Skin epidermis (tissue), 12 donors: ENCODE data around the gene PRND.
"Not testable (repeated sequence)": the region's sequence is repeated elsewhere in the genome, so short reads cannot be mapped to it uniquely, and the experiment has no call there.

ENCODE experiments used
- H3K27ac ChIP-seq, 21 experiments: fragments of 200-600 bp; sonication (generic) in 11 of 21; one replicate each; pipeline ENCODE4 v1.5.0; 2020; ENCODE audit warnings: mild to moderate bottlenecking in 3 of 21, inconsistent platforms in 2 of 21, moderate library complexity in 2 of 21
- H3K4me3 ChIP-seq, 7 experiments: fragments of 200-600 bp; sonication (generic) in 2 of 7; one replicate each; pipeline ENCODE4 v1.5.0; 2020; ENCODE audit warnings: inconsistent platforms in 2 of 7, mild to moderate bottlenecking in 2 of 7, moderate library complexity in 1 of 7

Gene PRND

DNA sequence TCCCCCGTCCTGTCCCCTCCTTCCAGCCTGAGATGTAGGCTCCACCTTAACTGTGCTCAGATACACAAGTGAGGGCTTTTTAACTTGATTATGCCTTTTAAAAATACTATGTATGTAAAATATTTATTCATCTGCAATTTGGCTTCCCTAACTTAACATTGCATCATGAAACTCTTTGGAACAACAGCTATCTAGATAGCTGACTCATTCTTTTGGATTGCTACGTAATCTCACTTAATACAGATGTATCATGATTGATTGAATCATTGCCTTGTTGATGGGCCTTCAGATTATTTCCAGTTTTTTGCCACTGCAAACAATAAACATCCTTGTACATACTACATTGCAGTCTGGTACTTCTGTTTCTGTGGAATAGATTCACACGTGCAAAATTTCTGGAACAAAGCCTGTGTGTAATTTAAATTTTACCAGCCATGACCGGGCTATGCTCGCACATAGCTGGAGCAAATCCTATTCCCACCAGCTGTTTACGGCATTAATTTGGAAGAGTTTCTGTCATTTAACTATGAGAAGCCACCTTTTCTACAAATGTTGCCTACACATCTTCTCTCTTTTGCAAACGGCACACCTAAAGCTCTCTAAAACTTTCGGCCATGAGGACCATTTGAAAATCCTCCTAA lies 6.5 kb downstream of the PRND start:
- Histone ChIP-seq H3K27ac (no peak overlapping the region), H3K4me3 (no peak overlapping the region)

DNA sequence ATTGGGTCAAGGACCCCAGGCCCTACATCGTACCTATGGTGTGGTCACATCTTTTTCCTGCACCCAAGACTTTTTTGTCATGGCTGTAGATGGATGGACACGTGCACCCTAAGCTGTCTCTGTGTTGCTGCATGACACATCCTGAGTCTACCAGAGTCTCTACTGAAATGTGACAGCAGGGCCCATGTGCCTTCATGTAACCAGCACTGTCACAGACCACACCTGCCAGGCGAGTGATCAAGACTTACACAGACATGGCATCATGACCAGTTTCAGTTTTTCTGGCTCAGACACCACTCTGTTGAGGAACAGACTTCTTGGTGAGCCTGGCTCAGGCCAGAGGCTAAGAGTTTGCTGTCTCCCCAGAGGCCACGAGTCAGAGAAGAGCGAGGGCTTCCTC lies 7.6 kb downstream of the PRND start:
- Histone ChIP-seq H3K4me3 (no peak overlapping the region), H3K27ac (no peak overlapping the region)

DNA sequence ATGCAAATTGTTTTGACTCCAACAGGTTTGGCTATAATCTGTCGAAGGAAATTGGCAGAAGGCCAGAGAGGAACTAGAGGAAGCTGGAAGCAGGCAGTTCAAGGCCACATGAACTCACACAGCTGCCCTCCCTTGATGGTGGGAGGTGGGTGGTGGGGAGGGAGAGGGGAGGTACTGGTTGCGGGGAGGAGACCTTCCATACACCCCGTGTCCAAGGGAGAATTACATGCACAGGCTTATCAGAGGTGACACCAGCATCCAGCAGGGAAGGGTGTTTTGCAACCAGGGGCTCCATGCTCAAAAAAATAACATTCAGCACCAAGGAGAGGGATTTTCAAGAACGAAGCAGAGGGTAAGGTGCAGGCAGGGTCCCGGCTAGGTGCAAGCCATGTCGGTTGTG lies 9.1 kb downstream of the PRND start:
- Histone ChIP-seq H3K4me3 (no peak overlapping the region), H3K27ac (peak overlapping the region in 1 of 21 experiments; percentile 11)

DNA sequence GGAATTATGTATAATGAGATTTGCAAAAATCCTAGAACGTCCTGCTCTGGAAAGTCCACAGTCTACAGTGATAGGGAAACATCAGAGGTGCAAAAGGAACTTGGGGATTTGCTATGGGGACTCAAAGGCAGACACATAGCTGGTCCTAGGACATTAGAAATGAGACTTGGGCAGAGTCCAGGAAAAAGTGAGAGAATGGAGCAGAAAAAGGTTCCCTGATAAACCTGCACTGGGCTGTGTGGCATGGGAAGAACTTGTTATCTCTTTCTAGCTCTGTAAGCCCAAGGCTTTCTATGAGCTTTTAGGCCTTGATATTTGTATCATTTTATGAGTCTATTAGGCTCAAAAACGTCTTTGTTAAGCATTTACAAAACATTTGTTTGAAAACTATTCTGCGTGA lies 15.2 kb downstream of the PRND start:
- Histone ChIP-seq H3K27ac (no peak overlapping the region), H3K4me3 (no peak overlapping the region)

DNA sequence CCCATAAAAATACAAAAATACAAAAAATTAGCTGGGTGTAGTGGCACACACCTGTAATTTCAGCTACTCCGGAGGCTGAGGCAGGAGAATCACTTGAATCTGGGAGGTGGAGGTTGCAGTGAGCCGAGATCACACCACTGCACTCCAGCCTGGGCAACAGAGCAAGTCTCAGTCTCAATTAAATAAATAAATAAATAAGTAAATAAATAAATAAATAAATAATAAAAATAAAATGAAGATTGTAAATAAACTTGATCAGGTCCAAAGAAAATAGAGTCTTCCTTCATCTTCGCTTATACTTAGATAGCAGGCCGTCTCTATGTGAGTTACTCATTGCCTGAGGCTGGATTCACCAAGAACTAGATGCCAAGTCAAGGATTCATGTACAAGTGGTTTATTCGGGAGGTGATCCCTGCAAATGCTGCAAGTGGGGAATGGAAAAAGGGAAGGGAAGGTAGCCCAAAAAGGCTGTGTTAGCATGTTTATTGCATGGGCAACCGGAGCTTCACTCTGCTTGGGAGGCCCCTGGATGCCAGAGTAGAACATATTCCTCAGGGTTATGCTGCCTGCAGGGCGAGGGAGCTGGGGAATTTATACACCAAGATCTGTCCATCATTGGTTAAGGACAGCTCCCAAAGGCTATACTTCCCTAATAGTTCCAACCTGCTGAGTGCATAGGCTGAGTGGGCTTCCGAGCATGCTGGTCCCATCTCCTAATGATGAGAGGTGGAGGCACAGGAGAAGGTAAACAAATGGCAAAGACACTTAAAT lies 16.3 kb downstream of the PRND start:
- H3K4me3 ChIP-seq: no peak overlapping the region

DNA sequence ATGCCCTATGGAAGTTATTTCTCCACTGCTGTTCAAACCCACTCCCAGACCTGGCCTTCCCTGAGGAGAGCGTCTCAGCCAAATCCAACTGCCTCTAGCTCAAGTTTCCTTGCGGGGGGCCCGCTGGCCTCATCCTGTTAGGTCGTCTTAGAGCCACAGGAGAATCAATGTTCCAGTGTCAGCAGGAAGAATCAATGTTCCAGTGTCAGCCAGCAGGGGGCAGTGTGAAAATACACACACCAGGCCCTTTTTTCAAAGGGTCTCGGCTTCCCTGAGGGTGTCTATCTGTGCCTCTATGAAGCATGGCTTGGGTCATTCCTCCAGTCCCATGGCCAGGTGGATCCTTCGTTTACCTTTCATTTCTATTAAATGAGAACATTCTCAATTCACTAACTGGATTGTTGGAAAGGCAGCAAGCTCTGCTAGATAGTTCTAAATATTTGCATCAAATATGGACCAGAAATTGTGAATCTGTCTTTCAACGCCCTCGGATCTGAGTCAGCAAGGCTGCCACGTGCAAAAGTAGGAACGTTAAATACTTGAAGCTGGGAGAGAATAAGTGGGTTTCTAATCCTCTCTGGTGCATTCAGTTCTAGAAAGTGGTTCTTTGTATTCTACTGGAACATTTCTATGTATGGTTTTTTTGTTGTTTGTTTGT lies 19.2 kb downstream of the PRND start:
- Histone ChIP-seq H3K27ac (no peak overlapping the region), H3K4me3 (no peak overlapping the region)

More for the DNA sequence above, 16.3 kb downstream of the PRND start:
- no peak overlapping the region for H3K27ac ChIP-seq

DNA sequence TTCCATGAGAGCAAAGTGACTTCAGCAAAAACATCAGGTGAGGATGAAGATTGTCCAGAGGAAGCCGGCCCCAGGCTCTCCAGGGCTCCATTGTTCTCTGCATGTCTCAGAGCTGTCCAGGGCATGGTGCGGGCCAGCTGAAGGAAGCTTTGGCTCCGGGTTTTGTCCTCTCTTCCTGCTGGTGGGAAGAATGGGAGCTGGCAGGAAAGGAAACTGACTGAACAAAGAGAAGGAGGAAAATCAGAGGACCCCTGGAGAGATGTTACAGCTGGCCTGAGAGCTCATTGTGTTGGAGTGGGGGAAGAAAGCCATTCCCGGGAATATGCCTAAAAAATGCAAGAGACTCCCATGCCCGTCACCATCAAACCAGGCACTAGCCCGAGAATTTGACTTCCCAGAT lies 27.1 kb downstream of the PRND start:
- H3K27ac ChIP-seq: no peak overlapping the region
- H3K4me3 ChIP-seq: no peak overlapping the region

DNA sequence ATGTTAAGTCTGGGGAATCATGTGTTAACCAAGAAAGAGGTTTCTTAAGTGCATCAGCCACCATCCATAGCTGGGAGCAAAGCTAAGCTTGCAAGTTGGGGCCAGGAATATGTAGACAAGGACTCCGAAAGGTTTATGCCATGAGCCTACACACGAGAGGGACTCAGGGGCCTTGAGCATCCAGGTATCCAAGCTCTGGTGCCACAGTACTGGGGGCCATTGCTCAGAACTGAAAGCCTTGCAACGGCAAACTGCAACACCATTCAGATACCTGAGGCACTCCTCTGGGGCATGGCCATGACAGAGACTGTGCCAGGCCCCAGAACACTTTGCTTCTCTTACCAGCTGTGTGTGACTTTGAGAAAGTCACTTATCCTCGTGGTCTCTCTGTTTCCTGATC lies 27.6 kb downstream of the PRND start:
- no peak overlapping the region for H3K4me3 ChIP-seq
- H3K27ac ChIP-seq: no peak overlapping the region

DNA sequence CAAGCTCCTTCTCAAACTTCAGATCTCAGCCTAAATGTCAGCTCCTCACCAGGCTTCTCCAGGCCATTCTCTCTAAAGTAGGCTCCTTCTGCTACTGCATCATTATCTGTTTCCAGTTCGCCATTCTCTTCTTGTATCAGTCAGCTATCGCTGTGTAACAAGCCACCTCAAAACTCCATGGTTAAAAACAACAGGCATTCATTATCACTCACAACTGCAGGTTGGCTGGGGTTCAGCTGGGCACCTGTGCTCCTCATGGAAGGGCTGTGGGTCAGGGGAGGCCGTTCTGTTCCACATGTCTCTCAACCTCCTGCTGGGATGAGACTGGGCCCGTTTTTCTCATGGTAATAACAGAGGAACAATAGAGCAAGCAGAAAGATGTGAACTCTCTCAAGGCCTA lies 28.7 kb downstream of the PRND start:
- H3K4me3 ChIP-seq: no peak overlapping the region
- no peak overlapping the region for H3K27ac ChIP-seq

DNA sequence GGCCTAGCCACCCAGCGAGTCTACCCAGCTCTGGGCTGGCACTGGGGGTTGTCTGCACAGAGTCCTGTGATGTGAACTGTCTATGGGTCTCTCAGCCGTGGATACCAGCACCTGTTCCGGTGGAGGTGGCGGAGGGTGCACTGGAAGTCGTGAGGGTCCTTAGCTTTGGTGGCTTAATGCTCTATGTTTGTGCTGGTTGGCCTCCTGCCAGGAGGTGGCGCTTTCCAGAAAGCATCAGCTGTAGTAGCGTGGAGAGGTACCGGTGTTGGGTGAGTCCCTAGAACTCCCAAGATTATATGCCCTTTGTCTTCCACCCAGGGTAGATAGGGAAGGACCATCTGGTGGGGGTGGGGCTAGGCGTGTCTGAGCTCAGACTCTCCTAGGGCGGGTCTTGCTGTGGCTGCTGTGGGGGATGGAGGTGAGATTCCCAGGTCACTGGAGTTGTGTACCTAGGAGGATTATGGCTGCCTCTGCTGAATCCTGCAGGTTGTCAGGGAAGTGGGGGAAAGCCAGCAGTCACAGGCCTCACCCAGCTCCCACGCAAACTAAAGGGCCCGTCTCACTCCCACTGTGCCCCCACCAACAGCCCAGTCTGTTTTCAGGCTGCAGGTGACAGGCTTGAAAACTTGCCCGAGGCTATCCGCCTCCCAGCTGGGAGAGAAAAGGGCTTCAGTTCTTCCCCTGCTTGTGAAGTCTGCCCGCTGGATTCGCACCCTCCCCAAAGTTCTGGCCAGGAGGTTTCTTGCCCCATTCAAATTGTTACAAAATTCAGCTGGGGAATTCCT lies 37.6 kb downstream of the PRND start:
- H3K4me3 ChIP-seq, H3K27ac ChIP-seq: not testable (repeated sequence)

DNA sequence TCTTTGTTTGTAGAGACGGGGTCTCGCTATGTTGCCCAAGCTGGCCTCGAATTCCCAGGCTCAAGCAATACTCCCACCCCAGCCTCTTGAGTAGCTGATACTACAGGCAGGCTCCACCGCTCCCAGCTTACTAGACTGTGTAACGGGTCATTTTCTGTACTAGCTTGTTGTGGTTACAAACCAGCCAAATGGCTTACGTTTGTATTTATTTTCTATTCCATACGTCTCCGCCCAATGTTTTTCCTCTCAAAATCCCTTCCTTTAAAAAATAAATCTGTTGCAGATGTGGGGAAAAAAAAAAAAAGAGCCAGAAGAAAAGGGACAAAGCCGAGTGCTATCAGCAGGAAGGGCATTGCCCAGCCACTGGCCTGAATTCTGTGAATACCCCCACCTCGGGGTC lies 41.6 kb downstream of the PRND start:
- Histone ChIP-seq H3K4me3 (no peak overlapping the region), H3K27ac (no peak overlapping the region)

DNA sequence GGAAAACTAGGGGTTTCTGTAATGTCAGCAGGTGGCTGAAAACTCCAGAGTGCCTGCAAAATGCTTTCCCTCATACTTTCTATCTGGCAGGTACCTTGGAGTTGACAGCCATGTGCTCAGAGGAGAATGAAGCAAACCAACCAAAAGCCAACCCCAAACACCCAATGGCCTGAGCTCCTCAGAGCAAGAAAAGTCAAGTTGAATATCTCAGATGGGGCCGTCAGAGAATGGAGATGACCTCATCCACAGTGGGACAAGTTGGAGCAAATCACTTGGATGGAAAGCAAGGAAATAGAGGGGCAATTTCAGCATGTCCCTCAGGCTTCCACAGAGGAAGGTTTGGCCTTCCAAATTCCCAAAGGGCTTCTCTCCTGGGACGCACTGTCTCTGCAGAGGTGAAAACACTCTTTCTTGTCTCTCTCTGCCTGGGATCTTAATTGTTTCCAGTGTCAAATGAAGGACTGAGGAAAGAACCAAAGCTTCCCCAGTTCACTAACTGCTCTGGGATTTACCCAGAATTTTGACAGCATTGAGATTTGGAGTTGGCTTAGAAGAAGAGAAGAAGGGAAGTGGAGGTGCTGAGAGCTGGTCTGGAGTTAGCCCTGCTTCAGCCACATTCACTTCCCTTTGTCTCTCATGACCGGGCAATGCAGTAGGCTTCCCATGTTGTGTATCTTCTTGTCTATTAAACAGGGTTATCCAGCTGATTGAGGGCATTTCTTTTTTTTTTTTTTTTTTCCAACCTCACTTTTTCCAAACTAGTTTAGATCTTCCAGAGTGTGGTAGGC lies 42.2 kb downstream of the PRND start:
- Histone ChIP-seq H3K4me3 (no peak overlapping the region), H3K27ac (no peak overlapping the region)

DNA sequence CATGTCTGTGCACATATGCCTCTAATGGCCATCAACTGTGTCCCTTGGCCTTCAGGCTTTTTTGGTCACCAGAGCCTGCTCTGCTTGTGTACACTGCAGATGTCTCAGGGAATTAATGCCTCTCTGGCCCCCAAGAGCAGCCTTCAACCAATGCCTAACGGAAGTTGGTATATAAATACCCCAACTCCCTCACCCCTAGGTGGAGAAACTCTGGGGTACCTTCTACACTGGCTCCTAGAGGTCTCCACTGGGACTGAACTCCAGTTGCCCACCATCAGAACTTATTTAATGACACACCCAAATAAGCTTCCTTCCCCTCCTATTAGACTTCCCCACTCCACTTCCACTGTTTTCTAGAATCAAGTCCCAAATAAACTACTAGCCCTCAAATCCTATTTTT lies 43.1 kb downstream of the PRND start:
- Histone ChIP-seq H3K4me3 (no peak overlapping the region), H3K27ac (no peak overlapping the region)

DNA sequence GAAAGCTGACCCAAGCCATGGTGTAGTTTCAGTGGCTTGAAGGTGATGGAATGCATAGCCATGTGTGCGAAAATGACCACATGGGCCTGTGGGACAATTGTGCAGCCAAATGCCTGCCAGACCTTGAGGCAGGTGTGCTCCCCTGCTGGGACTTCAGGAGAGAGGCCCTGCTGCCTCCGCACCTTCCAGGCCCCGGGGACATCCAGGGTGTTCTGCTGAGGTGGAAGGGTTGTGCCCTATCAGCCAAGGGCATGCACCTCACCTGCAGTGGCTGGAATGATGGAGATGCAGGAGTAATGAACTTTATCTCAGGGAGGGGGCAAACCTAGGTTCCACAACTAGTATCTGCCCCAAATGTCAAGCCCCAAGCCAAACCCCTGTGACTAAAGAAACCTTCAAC lies 44.0 kb downstream of the PRND start:
- Histone ChIP-seq H3K4me3 (no peak overlapping the region), H3K27ac (no peak overlapping the region)

DNA sequence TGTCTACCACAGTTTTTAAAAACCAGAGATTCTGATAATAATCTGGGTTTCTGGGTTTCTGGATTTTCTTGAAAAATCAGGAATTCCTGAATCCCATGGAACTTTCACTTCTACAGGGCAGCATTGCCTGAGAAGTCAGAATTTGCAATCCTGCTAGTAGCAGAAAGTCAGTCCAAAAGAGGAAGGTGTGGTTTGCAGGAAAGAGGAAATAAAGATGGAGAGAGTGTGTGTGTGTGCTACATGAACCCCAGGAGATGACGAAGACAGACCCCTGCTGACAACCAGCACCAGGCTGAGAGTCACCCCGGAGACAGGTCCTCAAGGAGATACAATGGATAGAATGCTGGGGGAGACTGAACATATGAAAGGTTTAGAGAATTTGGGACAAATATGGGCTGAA lies 44.9 kb downstream of the PRND start:
- H3K27ac ChIP-seq: peak overlapping the region in 3 of 21 experiments; percentile 38 to 56 (median 51)
- H3K4me3 ChIP-seq: no peak overlapping the region

DNA sequence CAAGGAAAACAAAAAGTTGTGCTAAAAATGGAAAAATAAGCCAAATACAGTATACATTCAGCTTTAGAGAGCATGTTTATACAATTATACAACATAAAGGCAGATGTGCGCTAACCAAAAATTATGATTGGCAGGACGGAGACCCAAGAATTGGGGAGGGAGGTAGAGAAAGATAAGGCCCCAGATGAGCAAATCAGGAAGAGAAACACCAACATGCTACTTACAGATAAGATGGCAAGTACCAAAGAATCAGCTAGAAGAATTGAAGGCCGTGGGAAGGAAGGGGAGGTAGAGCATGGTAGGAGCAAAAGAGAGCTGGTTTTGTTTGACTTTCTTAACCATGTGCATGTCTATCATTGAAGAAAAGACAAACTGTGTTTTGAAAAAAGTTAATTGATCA lies 45.4 kb downstream of the PRND start:
- Histone ChIP-seq H3K4me3 (no peak overlapping the region), H3K27ac (peak overlapping the region in 2 of 21 experiments; percentile 23 to 38)

DNA sequence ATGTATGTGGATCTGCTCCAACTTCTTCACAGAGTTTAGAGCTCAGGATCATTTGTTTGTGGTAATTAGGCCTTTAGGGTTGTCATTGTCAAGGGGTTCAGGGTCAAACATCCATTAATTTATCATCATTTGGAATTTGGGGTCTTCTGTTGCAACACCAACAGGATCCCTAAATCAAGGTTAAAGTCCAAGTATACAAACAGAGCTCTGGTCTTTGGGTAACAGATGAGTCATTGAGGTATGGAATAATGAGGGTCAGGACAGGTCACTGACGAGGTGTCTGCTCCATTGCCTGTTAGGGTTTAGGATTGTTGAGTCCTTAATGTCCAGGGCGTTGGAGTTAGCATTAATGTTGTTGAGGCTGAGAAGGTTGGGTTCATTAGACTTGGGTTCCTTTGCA lies 47.6 kb downstream of the PRND start:
- no peak overlapping the region for H3K4me3 ChIP-seq
- H3K27ac ChIP-seq: no peak overlapping the region

DNA sequence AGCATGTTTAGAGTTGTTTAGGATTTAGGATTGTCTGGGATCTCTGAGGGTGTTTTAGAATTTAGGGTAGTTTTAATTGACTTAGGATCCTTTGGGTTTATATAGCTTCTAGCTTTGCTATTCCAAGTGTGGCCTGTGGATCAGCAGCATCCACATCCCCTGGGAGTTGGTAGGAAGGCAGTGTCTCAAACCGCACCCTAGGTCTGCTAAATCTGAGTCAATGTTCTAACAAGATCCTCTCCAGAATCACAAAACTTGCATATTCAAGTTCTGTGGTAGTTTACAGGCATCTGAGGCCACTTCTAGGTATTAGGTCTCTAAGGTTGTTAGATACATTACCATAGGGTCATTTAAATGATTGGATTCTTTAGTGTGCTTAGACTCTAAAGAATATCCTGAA lies 48.3 kb downstream of the PRND start:
- H3K4me3 ChIP-seq: no peak overlapping the region
- H3K27ac ChIP-seq: no peak overlapping the region

DNA sequence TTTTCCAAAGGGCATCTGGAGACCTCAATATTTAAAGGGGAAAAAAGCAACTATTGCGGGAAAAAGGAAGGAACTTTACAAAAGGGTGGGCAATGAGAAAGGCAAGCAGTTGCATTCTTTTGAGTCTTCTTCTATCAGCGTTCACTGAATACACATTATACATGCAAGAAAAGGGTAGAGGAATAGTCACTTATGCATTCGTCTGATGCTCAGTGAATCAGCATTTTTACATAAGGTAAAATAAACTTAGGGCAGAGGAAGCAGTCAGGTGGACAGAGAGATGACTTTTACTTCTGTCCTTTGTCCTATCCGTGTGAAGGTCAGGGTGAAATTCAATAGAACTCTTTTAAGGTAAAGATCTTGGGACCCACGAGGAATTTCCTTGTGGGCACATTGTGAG lies 49.3 kb downstream of the PRND start:
- Histone ChIP-seq H3K4me3 (no peak overlapping the region), H3K27ac (no peak overlapping the region)

DNA sequence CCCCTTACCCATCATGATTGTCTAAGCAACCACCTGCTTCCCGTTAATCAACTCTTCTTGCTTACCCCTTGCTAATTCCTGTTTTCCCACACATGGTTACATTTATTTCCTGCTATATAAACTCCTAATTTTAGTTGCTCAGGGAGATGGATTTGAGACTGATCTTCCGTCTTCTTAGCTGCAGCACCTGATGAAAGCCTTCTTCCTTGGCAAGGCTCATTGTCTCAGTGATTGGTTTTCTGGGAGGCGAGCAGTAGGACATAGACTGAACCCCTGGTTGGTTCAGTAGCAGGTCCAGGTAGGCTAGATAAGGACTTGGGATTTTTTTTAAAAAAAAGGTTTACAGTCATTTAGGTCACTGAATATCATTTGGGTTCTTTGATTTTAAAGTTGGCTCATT lies 50.4 kb downstream of the PRND start:
- Histone ChIP-seq H3K27ac (no peak overlapping the region), H3K4me3 (no peak overlapping the region)
